A673 (cell line): ENCODE data around the gene TMOD2. TPM values are rescaled to one million over a fixed set of nuclear protein-coding genes. Genes with fewer than 3 reads are reported as not detected.
A peak's percentile ranks its signal among the peaks of the same experiment; 100 is the strongest.
"Not testable (repeated sequence)": the region's sequence is repeated elsewhere in the genome, so short reads cannot be mapped to it uniquely, and the experiment has no call there.

Experiments used
- BruUV-seq: library from RNA; stranded (reverse); fragments of 400-500 nt; replicated peaks from 2 replicates; lab custom pipeline; 2021; lab: Mats Ljungman, UMichigan
- CTCF ChIA-PET: fragments of 300-600 bp; sonication (Branson Sonifier 250); formaldehyde crosslinking; loops from one replicate; lab custom pipeline; 2022; ENCODE audit warnings: antibody characterized with exemption; lab: Charles Lee
- POLR2A ChIA-PET: fragments of 300-600 bp; sonication (Branson Sonifier 250); formaldehyde crosslinking; loops from one replicate; lab custom pipeline; 2022; ENCODE audit warnings: antibody characterized with exemption; ENCODE audit not compliant: low non-redundant PET; lab: Charles Lee
- DNase-seq: peaks from one replicate; pipeline ENCODE4 v3.0.0-alpha.2; 2015; ENCODE audit warnings: low spot score
- H3K27ac ChIP-seq: fragments of 200-600 bp; sonication (generic); 2 replicates; pipeline ENCODE4 v1.5.1; 2016; ENCODE audit warnings: mixed run types, low read depth, mild to moderate bottlenecking, mixed read lengths, antibody characterized with exemption, low read length; ENCODE audit not compliant: poor library complexity, severe bottlenecking
- H3K27me3 ChIP-seq: fragments of 200-600 bp; sonication (generic); replicated peaks from 2 replicates; pipeline ENCODE4 v1.6.1; 2017; ENCODE audit warnings: mixed run types, low read depth, mild to moderate bottlenecking, mixed read lengths, antibody characterized with exemption, low read length; ENCODE audit not compliant: insufficient read depth, poor library complexity
- H3K36me3 ChIP-seq: fragments of 200-600 bp; sonication (generic); 2 replicates; pipeline ENCODE4 v1.6.1; 2016; ENCODE audit warnings: mixed run types, mild to moderate bottlenecking, mixed read lengths, antibody characterized with exemption, low read length; ENCODE audit not compliant: insufficient read depth, poor library complexity, severe bottlenecking
- H3K4me1 ChIP-seq: fragments of 200-600 bp; sonication (generic); 2 replicates; pipeline ENCODE4 v1.6.1; 2017; ENCODE audit warnings: mixed run types, mild to moderate bottlenecking, mixed read lengths, antibody characterized with exemption, low read length; ENCODE audit not compliant: insufficient read depth, poor library complexity, severe bottlenecking
- H3K4me3 ChIP-seq: fragments of 200-600 bp; sonication (generic); 2 replicates; pipeline ENCODE4 v1.5.1; 2016; ENCODE audit warnings: low read depth, mixed run types, mild to moderate bottlenecking, mixed read lengths, low read length; ENCODE audit not compliant: poor library complexity, severe bottlenecking
- H3K9me3 ChIP-seq: fragments of 200-600 bp; sonication (generic); 2 replicates; pipeline ENCODE4 v1.6.1; 2016; ENCODE audit warnings: mixed run types, low read depth, mild to moderate bottlenecking, mixed read lengths, antibody characterized with exemption, low read length; ENCODE audit not compliant: poor library complexity, severe bottlenecking
- CTCF ChIP-seq: fragments of 300-800, 200-600 bp; sonication (generic); conservative IDR thresholded peaks from 2 replicates; pipeline ENCODE4 v1.5.1; 2017; ENCODE audit warnings: low read depth, mild to moderate bottlenecking, antibody characterized with exemption, low read length, moderate library complexity, mixed read lengths
- EZH2 ChIP-seq: fragments of 200-600 bp; sonication (generic); IDR thresholded peaks from 2 replicates; pipeline ENCODE4 v1.6.1; 2017; ENCODE audit warnings: borderline replicate concordance, low read depth, mild to moderate bottlenecking, mixed read lengths, antibody characterized with exemption, low read length; ENCODE audit not compliant: poor library complexity, severe bottlenecking
- intact Hi-C: fragments of 100-400 bp; cut with micrococcal nuclease; formaldehyde crosslinking; loops from one replicate; pipeline ENCODE4 v1.10.0; 2022; ENCODE audit not compliant: unreplicated experiment
- total RNA-seq: library from RNA; stranded (reverse); gene quantifications from 2 replicates; pipeline ENCODE4 v1.2.3, GENCODE V29; 2021

The TMOD2 gene
- total RNA-seq, 1 experiment from 2014 or later, result 0.67 TPM

- intact Hi-C loops, H3K27ac ChIP-seq, H3K9me3 ChIP-seq, DNase-seq, H3K27me3 ChIP-seq, CTCF ChIA-PET, H3K4me1 ChIP-seq, H3K4me3 ChIP-seq, BruUV-seq, POLR2A ChIA-PET, H3K36me3 ChIP-seq: not testable (repeated sequence)
Measured at GRCh38 chr15:51792474-51792873, 41.1 kb downstream of the TMOD2 start.

GRCh38 chr15:51793521-51794305 is 42.3 kb downstream of the TMOD2 start:
- CTCF ChIA-PET, result no interaction called here
- peak; percentile 31 for DNase-seq
- no peaks in the 10 kb centered on the region for H3K4me1 ChIP-seq
- H3K36me3 ChIP-seq, result no peaks in the 10 kb centered on the region
- intact Hi-C loops, result no loop called here
- H3K9me3 ChIP-seq, result no peaks in the 10 kb centered on the region
- no peak overlapping the region for H3K4me3 ChIP-seq
- no TSS peak for BruUV-seq
- POLR2A ChIA-PET, result no interaction called here
- H3K27ac ChIP-seq, result no peak overlapping the region
- no peaks in the 10 kb centered on the region for H3K27me3 ChIP-seq
- TF ChIP-seq CTCF (no peak), EZH2 (no peak)

- H3K4me1 ChIP-seq, result no peaks in the 10 kb centered on the region
- ChIA-PET POLR2A (no interaction called here), CTCF (no interaction called here)
- no peak overlapping the region for H3K4me3 ChIP-seq
- intact Hi-C loops, result no loop called here
- BruUV-seq, result no TSS peak
- TF ChIP-seq EZH2 (no peak), CTCF (no peak)
- no peaks in the 10 kb centered on the region for H3K27me3 ChIP-seq
- no peak overlapping the region for H3K27ac ChIP-seq
- H3K36me3 ChIP-seq, result no peaks in the 10 kb centered on the region
- H3K9me3 ChIP-seq, result no peaks in the 10 kb centered on the region
- no peak for DNase-seq
Measured at GRCh38 chr15:51796847-51797401, 45.5 kb downstream of the TMOD2 start.

- no peaks in the 10 kb centered on the region for H3K36me3 ChIP-seq
- no peak overlapping the region for H3K27ac ChIP-seq
- no TSS peak for BruUV-seq
- TF ChIP-seq EZH2 (no peak), CTCF (no peak)
- H3K4me1 ChIP-seq, result no peaks in the 10 kb centered on the region
- H3K27me3 ChIP-seq, result no peaks in the 10 kb centered on the region
- ChIA-PET POLR2A (no interaction called here), CTCF (no interaction called here)
- intact Hi-C loops, result no loop called here
- H3K4me3 ChIP-seq, result no peak overlapping the region
- no peak for DNase-seq
- no peaks in the 10 kb centered on the region for H3K9me3 ChIP-seq
Measured at GRCh38 chr15:51798281-51798680, 46.9 kb downstream of the TMOD2 start.
